ENCODE results near the gene CACNA1A. TPM values are rescaled to one million over a fixed set of nuclear protein-coding genes. Genes with fewer than 3 reads are reported as not detected.

Gene CACNA1A
- total RNA-seq, 1 donor from 2014 or later: 16.5 TPM

- H3K27me3 Mint-ChIP-seq (ENCODE audit: insufficient read depth, low read depth): peaks cover 10% of the 10 kb centered on the region
- H3K9me3 ChIP-seq (ENCODE audit: low read depth): no peaks in the 10 kb centered on the region
- no peak overlapping the region for H3K27ac ChIP-seq
- H3K4me3 ChIP-seq: no peak overlapping the region
- H3F3A ChIP-seq (ENCODE audit: low read depth): no peaks in the 10 kb centered on the region
- peaks cover 12% of the 10 kb centered on the region for H3K4me1 ChIP-seq
- no peaks in the 10 kb centered on the region for H3K9me3 Mint-ChIP-seq
- H3K4me1 Mint-ChIP-seq: peaks cover 10% of the 10 kb centered on the region
- H2AFZ ChIP-seq (replicated peaks): no peak overlapping the region
- no peaks in the 10 kb centered on the region for H3K36me3 Mint-ChIP-seq
- peaks cover 10% of the 10 kb centered on the region for H3K27me3 ChIP-seq
- TF ChIP-seq CTCF (IDR thresholded peaks at IDR 0.05) (no peak), EZH2 (IDR thresholded peaks at IDR 0.05) (no peak), EZH2phosphoT487 (IDR thresholded peaks at IDR 0.05) (no peak)
- peaks cover 8% of the 10 kb centered on the region for H3K79me2 ChIP-seq (ENCODE audit: low read depth)
- no peak overlapping the region for H3K4me3 Mint-ChIP-seq
- H3K9ac ChIP-seq: no peak overlapping the region
- no peak overlapping the region for H3K4me2 ChIP-seq
- H4K20me1 ChIP-seq (ENCODE audit: low read depth): peaks cover 57% of the 10 kb centered on the region
- no peak for DNase-seq (ENCODE audit: low spot score)
- H3K27ac Mint-ChIP-seq: no peak overlapping the region
- H3K36me3 ChIP-seq: no peaks in the 10 kb centered on the region
These were observed 6.6 kb downstream of the CACNA1A start for GRCh38 chr19:13499692-13500091.

GRCh38 chr19:13493516-13494310 lies 12.6 kb downstream of the CACNA1A start:
- no peaks in the 10 kb centered on the region for H3K4me1 ChIP-seq
- no peak overlapping the region for H3K9ac ChIP-seq
- H3K36me3 Mint-ChIP-seq: no peaks in the 10 kb centered on the region
- no peaks in the 10 kb centered on the region for H3K9me3 Mint-ChIP-seq
- H2AFZ ChIP-seq (replicated peaks): no peak overlapping the region
- peaks cover 7% of the 10 kb centered on the region for H3K27me3 Mint-ChIP-seq (ENCODE audit: insufficient read depth, low read depth)
- no peaks in the 10 kb centered on the region for H3K9me3 ChIP-seq (ENCODE audit: low read depth)
- no peak for TF ChIP-seq EZH2phosphoT487 (IDR thresholded peaks at IDR 0.05)
- no peak for TF ChIP-seq CTCF (IDR thresholded peaks at IDR 0.05)
- TF ChIP-seq EZH2 (IDR thresholded peaks at IDR 0.05): no peak
- H3K4me1 Mint-ChIP-seq: no peaks in the 10 kb centered on the region
- no peaks in the 10 kb centered on the region for H3K36me3 ChIP-seq
- peaks cover 41% of the 10 kb centered on the region for H4K20me1 ChIP-seq (ENCODE audit: low read depth)
- no peak overlapping the region for H3K4me2 ChIP-seq
- no peak for DNase-seq (ENCODE audit: low spot score)
- no peak overlapping the region for H3K4me3 Mint-ChIP-seq
- H3K27ac Mint-ChIP-seq: no peak overlapping the region
- H3K79me2 ChIP-seq (ENCODE audit: low read depth): no peaks in the 10 kb centered on the region
- no peaks in the 10 kb centered on the region for H3F3A ChIP-seq (ENCODE audit: low read depth)
- H3K27me3 ChIP-seq: no peaks in the 10 kb centered on the region
- no peak overlapping the region for H3K27ac ChIP-seq
- no peak overlapping the region for H3K4me3 ChIP-seq

- Histone ChIP-seq H3K4me3 (no peak overlapping the region), H2AFZ (replicated peaks) (no peak overlapping the region), H3K9me3 (ENCODE audit: low read depth) (no peaks in the 10 kb centered on the region), H3K4me2 (no peak overlapping the region), H3K79me2 (ENCODE audit: low read depth) (no peaks in the 10 kb centered on the region), H3K27ac (no peak overlapping the region), H3K36me3 (no peaks in the 10 kb centered on the region), H3K9ac (no peak overlapping the region), H4K20me1 (ENCODE audit: low read depth) (peaks cover 30% of the 10 kb centered on the region), H3K4me1 (no peaks in the 10 kb centered on the region), H3F3A (ENCODE audit: low read depth) (no peaks in the 10 kb centered on the region), H3K27me3 (no peaks in the 10 kb centered on the region)
- Mint-ChIP-seq H3K27me3 (ENCODE audit: insufficient read depth, low read depth) (peaks cover 10% of the 10 kb centered on the region), H3K27ac (no peak overlapping the region), H3K36me3 (no peaks in the 10 kb centered on the region), H3K4me1 (no peaks in the 10 kb centered on the region), H3K9me3 (no peaks in the 10 kb centered on the region), H3K4me3 (no peak overlapping the region)
- DNase-seq (ENCODE audit: low spot score): no peak
- TF ChIP-seq EZH2phosphoT487 (IDR thresholded peaks at IDR 0.05) (no peak), CTCF (IDR thresholded peaks at IDR 0.05) (no peak), EZH2 (IDR thresholded peaks at IDR 0.05) (no peak)
These were observed 14.2 kb downstream of the CACNA1A start for GRCh38 chr19:13492128-13492527.

All from neural progenitor cell (in vitro differentiated cells).